Chondrocyte (in vitro differentiated cells): ENCODE measurements around the gene SYTL3. TPM values are rescaled to one million over a fixed set of nuclear protein-coding genes. Genes with fewer than 3 reads are reported as not detected.
"Not testable (repeated sequence)": the region's sequence is repeated elsewhere in the genome, so short reads cannot be mapped to it uniquely, and the experiment has no call there.

ENCODE experiments used
- DNase-seq: peaks from one replicate; pipeline ENCODE4 v3.0.0; 2021; ENCODE audit warnings: mixed read lengths, low spot score
- H3K27ac Mint-ChIP-seq: one replicate; pipeline ENCODE4 v1.8.0; 2021; ENCODE audit warnings: mild to moderate bottlenecking, moderate library complexity, mixed read lengths; ENCODE audit not compliant: unreplicated experiment
- H3K27me3 Mint-ChIP-seq: 2 replicates; pipeline ENCODE4 v1.8.0; 2021; ENCODE audit warnings: low read depth, mixed read lengths
- H3K36me3 Mint-ChIP-seq: 2 replicates; pipeline ENCODE4 v1.8.0; 2021; ENCODE audit warnings: low read depth, mixed read lengths
- H3K4me1 Mint-ChIP-seq: 2 replicates; pipeline ENCODE4 v1.8.0; 2021; ENCODE audit warnings: low read depth, mild to moderate bottlenecking, mixed read lengths
- H3K4me3 Mint-ChIP-seq: one replicate; pipeline ENCODE4 v1.8.0; 2021; ENCODE audit warnings: mild to moderate bottlenecking, moderate library complexity, mixed read lengths; ENCODE audit not compliant: unreplicated experiment
- H3K9me3 Mint-ChIP-seq: 2 replicates; pipeline ENCODE4 v1.8.0; 2021; ENCODE audit warnings: low read depth, mixed read lengths
- total RNA-seq: library from RNA; stranded (reverse); gene quantifications from 3 replicates; pipeline ENCODE4 v1.2.1, GENCODE V29; 2021
- TF ChIP-seq, protein P1 (sequence below): fragments of 200-600 bp; sonication (generic); IDR thresholded peaks from 2 replicates; pipeline ENCODE4 v1.5.0; 2021; ENCODE audit warnings: antibody characterized with exemption, mild to moderate bottlenecking, moderate library complexity

The SYTL3 gene
- total RNA-seq, 1 donor from 2014 or later, result 1.4 TPM

DNA sequence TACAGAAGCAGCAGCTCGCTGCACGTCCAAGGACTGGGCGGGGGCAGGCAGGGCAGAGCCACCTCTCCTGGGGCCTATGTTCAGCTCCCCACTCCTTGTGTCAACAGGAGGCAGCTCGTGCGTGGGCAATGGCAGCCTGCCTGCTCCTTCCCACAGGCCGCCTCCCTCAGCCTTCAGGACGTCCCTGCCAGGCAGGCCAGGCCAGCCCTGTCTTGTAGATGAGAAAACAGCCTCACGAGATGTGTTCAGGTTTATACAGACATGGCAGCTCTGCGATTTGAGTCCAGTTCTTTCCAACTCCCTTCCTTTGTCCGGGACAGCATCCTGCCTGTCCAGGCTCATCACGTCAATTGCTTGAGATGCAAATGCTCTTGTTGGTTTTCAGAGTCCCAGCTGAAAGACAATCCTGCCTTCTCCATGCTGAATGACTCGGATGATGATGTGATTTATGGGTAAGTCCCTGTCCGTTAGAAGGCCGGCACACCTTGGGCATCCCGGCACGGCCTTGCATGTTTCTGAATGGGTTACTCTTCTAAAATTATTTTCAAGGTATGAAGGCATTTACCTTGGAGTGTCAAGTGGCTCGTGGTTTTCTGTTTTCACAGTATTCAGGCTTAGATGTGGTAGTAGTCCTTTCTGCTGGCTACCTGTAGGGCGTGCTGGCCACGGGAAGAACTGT lies 18.8 kb upstream of the SYTL3 start:
- Mint-ChIP-seq H3K36me3 (peaks cover 39% of the 10 kb centered on the region), H3K9me3 (no peaks in the 10 kb centered on the region), H3K4me3 (no peak overlapping the region), H3K27ac (peak overlapping the region; percentile 79), H3K4me1 (peaks cover 23% of the 10 kb centered on the region), H3K27me3 (no peaks in the 10 kb centered on the region)
- TF ChIP-seq, protein P1, sequence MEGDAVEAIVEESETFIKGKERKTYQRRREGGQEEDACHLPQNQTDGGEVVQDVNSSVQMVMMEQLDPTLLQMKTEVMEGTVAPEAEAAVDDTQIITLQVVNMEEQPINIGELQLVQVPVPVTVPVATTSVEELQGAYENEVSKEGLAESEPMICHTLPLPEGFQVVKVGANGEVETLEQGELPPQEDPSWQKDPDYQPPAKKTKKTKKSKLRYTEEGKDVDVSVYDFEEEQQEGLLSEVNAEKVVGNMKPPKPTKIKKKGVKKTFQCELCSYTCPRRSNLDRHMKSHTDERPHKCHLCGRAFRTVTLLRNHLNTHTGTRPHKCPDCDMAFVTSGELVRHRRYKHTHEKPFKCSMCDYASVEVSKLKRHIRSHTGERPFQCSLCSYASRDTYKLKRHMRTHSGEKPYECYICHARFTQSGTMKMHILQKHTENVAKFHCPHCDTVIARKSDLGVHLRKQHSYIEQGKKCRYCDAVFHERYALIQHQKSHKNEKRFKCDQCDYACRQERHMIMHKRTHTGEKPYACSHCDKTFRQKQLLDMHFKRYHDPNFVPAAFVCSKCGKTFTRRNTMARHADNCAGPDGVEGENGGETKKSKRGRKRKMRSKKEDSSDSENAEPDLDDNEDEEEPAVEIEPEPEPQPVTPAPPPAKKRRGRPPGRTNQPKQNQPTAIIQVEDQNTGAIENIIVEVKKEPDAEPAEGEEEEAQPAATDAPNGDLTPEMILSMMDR, result no peak
- DNase-seq, result no peak

DNA sequence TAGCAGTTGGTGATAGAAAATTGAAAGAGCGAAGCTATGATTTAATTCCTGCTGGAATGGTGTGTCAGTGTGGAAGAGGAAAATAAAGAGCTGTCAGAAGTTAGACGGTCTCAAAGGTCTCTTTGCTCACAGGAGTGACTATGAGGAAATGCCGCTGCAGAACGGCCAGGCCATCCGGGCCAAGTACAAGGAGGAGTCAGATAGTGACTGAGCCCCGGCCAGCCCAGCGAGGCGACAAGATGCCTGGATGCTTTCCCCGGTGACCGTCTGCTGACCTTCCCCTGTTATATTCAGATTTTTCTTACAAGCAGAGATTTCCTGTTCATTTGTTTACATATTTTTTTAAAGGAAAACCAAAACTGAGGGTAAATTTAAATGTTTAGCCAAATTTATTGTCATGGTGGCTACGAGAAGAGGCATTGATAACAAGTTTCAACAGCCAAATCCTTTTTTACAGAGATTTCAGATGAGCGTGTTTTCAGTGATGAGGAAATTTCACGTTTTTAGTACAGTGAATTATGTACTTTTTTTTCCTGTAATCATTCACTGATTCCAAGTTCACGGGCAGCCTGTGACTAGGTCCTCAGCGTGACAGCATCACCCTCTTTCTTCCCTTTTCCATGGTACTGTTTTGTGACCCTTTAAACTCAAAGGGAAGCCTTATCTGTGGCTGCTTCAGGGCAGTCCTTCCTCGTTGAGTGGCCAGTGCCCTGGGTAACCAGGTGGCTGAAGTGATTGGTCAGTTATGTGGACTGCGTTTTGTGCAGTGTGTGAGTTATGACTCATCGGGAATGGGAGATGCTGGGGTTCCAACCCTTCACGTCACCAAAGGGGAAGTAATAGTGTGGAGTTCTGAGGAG lies 17.9 kb upstream of the SYTL3 start:
- no peak for DNase-seq
- no peaks in the 10 kb centered on the region for H3K27me3 Mint-ChIP-seq
- peaks cover 37% of the 10 kb centered on the region for H3K36me3 Mint-ChIP-seq
- no peaks in the 10 kb centered on the region for H3K9me3 Mint-ChIP-seq
- peaks cover 20% of the 10 kb centered on the region for H3K4me1 Mint-ChIP-seq
- TF ChIP-seq, protein P1, result no peak
- H3K27ac Mint-ChIP-seq, result peak overlapping the region; percentile 79
- H3K4me3 Mint-ChIP-seq, result no peak overlapping the region

DNA sequence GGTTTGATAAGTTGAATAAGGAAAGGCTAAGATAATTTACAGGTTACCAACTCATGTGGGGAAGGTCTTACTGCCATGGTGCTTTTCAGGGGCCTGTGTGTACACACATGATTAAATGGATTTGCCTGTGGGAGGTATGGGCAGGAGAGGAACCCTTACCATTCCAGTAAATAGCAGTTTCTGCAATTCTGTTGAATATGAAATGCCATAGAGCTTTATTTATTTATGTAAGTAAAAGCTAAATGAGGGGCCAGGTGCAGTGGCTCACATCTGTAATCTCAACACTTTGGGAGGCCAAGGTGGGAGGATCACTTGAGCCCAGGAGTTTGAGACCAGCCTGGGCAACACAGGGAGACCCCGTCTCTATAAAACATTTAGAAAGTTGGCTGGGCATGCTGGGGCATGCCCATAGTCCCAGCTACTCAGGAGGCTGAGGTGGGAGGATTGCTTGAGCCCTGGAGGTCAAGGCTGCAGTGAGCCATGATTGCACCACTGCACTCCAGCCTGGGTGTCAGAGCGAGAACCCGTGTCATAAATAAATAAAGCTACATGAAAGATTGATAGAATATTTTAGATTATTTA lies 17.2 kb upstream of the SYTL3 start:
- Mint-ChIP-seq H3K36me3 (peaks cover 34% of the 10 kb centered on the region), H3K4me1 (peaks cover 20% of the 10 kb centered on the region), H3K27ac (peak overlapping the region; percentile 79)
- H3K9me3 Mint-ChIP-seq, H3K4me3 Mint-ChIP-seq, H3K27me3 Mint-ChIP-seq, DNase-seq: not testable (repeated sequence)

DNA sequence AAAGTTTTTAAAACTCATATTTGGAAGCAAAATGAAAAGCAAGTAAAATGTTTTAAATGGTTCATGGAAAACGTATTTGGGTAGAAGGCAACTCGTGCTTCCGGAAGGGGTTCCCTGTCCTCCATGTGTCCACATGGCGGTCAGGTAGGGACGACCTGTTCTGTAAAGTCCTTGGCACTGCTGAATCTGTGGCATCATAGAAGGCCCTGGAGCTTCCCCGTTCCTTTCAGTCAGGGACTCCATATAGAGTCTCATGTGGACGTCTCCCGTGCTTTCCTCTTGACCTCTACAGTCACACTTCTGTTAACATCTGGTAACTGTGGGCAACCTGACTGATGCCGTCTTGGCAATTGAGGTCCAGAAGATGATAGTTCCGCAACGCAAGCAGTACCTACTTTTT lies 16.7 kb upstream of the SYTL3 start:
- Mint-ChIP-seq H3K9me3 (no peaks in the 10 kb centered on the region), H3K4me3 (no peak overlapping the region), H3K36me3 (peaks cover 30% of the 10 kb centered on the region), H3K4me1 (peaks cover 20% of the 10 kb centered on the region), H3K27me3 (no peaks in the 10 kb centered on the region), H3K27ac (no peak overlapping the region)
- TF ChIP-seq, protein P1, result no peak
- DNase-seq, result no peak

DNA sequence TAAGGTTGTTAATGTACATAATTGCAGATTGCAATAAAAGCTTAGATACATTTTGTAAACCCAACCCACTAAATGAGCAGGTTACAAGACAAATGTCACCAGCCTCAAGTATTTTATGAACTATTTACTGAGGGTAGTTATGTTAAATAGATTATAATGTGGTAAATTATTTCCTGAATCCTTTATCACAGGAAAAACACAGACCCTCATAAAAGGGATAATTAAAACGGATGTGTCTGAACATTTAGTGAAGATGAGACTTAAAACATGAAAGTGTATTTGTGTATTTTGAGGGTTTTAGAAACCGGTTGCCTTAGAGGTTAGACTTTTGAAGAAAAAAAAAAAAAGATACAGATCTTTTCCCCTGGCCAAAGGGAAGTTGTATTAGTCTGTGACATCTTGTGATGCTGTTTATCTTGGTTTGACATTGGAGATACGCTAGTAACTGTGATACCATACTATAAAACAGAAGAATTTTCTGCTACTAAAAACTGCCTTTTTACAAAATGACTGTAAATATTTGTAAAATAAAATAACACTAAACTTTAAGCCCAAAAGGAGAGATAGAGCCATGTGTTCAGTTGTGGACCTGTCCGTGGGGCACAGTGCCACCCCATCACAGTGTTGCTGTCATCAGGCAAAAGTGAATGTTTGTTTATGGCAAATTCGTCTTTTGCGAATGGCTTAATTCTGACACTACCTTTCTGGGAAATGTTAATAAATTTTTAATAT lies 15.0 kb upstream of the SYTL3 start:
- no peak overlapping the region for H3K4me3 Mint-ChIP-seq
- no peaks in the 10 kb centered on the region for H3K9me3 Mint-ChIP-seq
- peaks cover 37% of the 10 kb centered on the region for H3K4me1 Mint-ChIP-seq
- H3K27me3 Mint-ChIP-seq, result no peaks in the 10 kb centered on the region
- H3K27ac Mint-ChIP-seq, result no peak overlapping the region
- TF ChIP-seq, protein P1, result no peak
- H3K36me3 Mint-ChIP-seq, result peaks cover 31% of the 10 kb centered on the region
- no peak for DNase-seq
